DMS114 treated with DMSO at 0.1 percent for 48 hours (cell line): Measurements from ENCODE around the gene CRYL1.

Experiments
- DNase-seq: peaks from one replicate; lab custom pipeline; 2025; ENCODE audit not compliant: unreplicated experiment; lab: John Stamatoyannopoulos, UW

CRYL1 gene

GRCh38 chr13:20525601-20526544 is at the start of gene CRYL1:
TSS of gene CRYL1 (minus strand) at chr13:20525857. CDS start at chr13:20525794, 63 bp downstream.
- no peak for DNase-seq

- DNase-seq, result no peak
These were observed 48.0 kb upstream of the CRYL1 start for GRCh38 chr13:20573636-20574035.

GRCh38 chr13:20573186-20573585 is 47.5 kb upstream of the CRYL1 start:
- no peak for DNase-seq

- DNase-seq, result no peak
These were observed 46.0 kb upstream of the CRYL1 start for GRCh38 chr13:20571676-20572075.

GRCh38 chr13:20570517-20570916 is 44.9 kb upstream of the CRYL1 start:
- DNase-seq, result no peak

GRCh38 chr13:20567881-20568528 is 42.3 kb upstream of the CRYL1 start:
- DNase-seq, result no peak

- DNase-seq, result peak; percentile 53
These were observed 41.5 kb upstream of the CRYL1 start, which contains the start of gene IFT88 for GRCh38 chr13:20566898-20567874. TSS of gene IFT88 (plus strand) at chr13:20567157. CDS start at chr13:20574386, 7,229 bp downstream.

GRCh38 chr13:20566468-20566897 is 40.8 kb upstream of the CRYL1 start:
- DNase-seq, result peak; percentile 38

- no peak for DNase-seq
These were observed 39.6 kb upstream of the CRYL1 start for GRCh38 chr13:20565115-20565736.

- no peak for DNase-seq
These were observed 36.1 kb upstream of the CRYL1 start for GRCh38 chr13:20561741-20562140.

GRCh38 chr13:20559659-20560356 is 34.2 kb upstream of the CRYL1 start:
- DNase-seq, result no peak

GRCh38 chr13:20558982-20559381 is 33.3 kb upstream of the CRYL1 start:
- DNase-seq, result no peak

GRCh38 chr13:20553311-20553710 is 27.7 kb upstream of the CRYL1 start:
- no peak for DNase-seq

GRCh38 chr13:20550799-20551198 is 25.1 kb upstream of the CRYL1 start:
- no peak for DNase-seq

- no peak for DNase-seq
These were observed 21.8 kb upstream of the CRYL1 start for GRCh38 chr13:20547479-20547908.

GRCh38 chr13:20546556-20546955 is 20.9 kb upstream of the CRYL1 start:
- no peak for DNase-seq

GRCh38 chr13:20544201-20544923 is 18.7 kb upstream of the CRYL1 start:
- no peak for DNase-seq

- DNase-seq, result no peak
These were observed 11.3 kb upstream of the CRYL1 start for GRCh38 chr13:20536992-20537391.

GRCh38 chr13:20534038-20534608 is 8.5 kb upstream of the CRYL1 start:
- DNase-seq, result no peak
